Panc1 (cell line): ENCODE data around the gene ANKRD13C.

Source experiments
- CTCF ChIP-seq: fragments of 450-650 bp; IDR thresholded peaks from 2 replicates; pipeline ENCODE4 v1.5.1; 2017; ENCODE audit warnings: mild to moderate bottlenecking
- POLR2AphosphoS5 ChIP-seq: IDR thresholded peaks from 2 replicates; pipeline ENCODE4 v1.6.1; 2012; ENCODE audit warnings: mild to moderate bottlenecking, low read depth, low read length, moderate library complexity
- REST ChIP-seq, 2 experiments: IDR thresholded peaks; 2 replicates each; pipeline ENCODE4 v1.6.1; 2011 to 2012; ENCODE audit warnings: low read depth in 2 of 2, control low read depth in 1 of 2, low read length in 1 of 2, mild to moderate bottlenecking in 1 of 2, moderate library complexity in 1 of 2; ENCODE audit not compliant: insufficient read depth in 1 of 2
- SIN3A ChIP-seq: IDR thresholded peaks from 2 replicates; pipeline ENCODE4 v1.6.1; 2012; ENCODE audit warnings: low read depth, mild to moderate bottlenecking, low read length, moderate library complexity, borderline replicate concordance; ENCODE audit not compliant: insufficient read depth
- TCF7L2 ChIP-seq: IDR thresholded peaks from 2 replicates; pipeline ENCODE4 v1.6.1; 2011; ENCODE audit warnings: mild to moderate bottlenecking, low read depth, low read length, inconsistent platforms

GRCh38 chr1:70228670-70229069, 125.9 kb downstream of the ANKRD13C start:
- TF ChIP-seq CTCF (no peak), POLR2AphosphoS5 (no peak), SIN3A (no peak), TCF7L2 (no peak), REST (IDR thresholded peaks at IDR 0.05; ENCODE audit: insufficient read depth in 1 of 2, low read depth in 2 of 2, low read length in 1 of 2) (no peak)
